Suprapubic skin (tissue), 4 donors: ENCODE data around the gene GCNT4.

Experiments used
- CTCF ChIP-seq, 2 donors: fragments of 200-600 bp in 1 of 2; fragments of 450-650 bp in 1 of 2; sonication (generic) in 1 of 2; IDR thresholded peaks; one replicate each; pipeline ENCODE4 v1.5.1; 2016 to 2019; ENCODE audit warnings: antibody characterized with exemption in 2 of 2, mild to moderate bottlenecking in 1 of 2, moderate library complexity in 1 of 2
- EP300 ChIP-seq: sonication (generic); formaldehyde crosslinking; IDR thresholded peaks from one replicate; pipeline ENCODE4 v1.6.1; 2017; ENCODE audit warnings: antibody characterized with exemption
- POLR2A ChIP-seq, 2 donors: fragments of 450-650 bp; IDR thresholded peaks; one replicate each; pipeline ENCODE4 v1.6.1; 2017; ENCODE audit warnings: antibody characterized with exemption in 2 of 2, mild to moderate bottlenecking in 2 of 2, moderate library complexity in 2 of 2
- POLR2AphosphoS5 ChIP-seq, 3 donors: sonication (generic); formaldehyde crosslinking; IDR thresholded peaks; one replicate each; pipeline ENCODE4 v1.6.1; 2017; ENCODE audit warnings: antibody characterized with exemption in 3 of 3

GRCh38 chr5:75048457-75048953 is 3.9 kb downstream of the GCNT4 start:
- TF ChIP-seq POLR2A (IDR thresholded peaks at IDR 0.05), result no peak
- TF ChIP-seq CTCF (IDR thresholded peaks at IDR 0.05), result no peak
- TF ChIP-seq POLR2AphosphoS5 (IDR thresholded peaks at IDR 0.05), result no peak
- no peak for TF ChIP-seq EP300
